HG03280 (cell line): ENCODE data around the gene AATK.

Experiments used
- ATAC-seq: cut with Tn5 transposase; IDR thresholded peaks from one replicate; pipeline ENCODE4 v1.9.1; 2021; ENCODE audit warnings: mild to moderate bottlenecking, moderate library complexity; ENCODE audit not compliant: unreplicated experiment

The AATK gene

DNA sequence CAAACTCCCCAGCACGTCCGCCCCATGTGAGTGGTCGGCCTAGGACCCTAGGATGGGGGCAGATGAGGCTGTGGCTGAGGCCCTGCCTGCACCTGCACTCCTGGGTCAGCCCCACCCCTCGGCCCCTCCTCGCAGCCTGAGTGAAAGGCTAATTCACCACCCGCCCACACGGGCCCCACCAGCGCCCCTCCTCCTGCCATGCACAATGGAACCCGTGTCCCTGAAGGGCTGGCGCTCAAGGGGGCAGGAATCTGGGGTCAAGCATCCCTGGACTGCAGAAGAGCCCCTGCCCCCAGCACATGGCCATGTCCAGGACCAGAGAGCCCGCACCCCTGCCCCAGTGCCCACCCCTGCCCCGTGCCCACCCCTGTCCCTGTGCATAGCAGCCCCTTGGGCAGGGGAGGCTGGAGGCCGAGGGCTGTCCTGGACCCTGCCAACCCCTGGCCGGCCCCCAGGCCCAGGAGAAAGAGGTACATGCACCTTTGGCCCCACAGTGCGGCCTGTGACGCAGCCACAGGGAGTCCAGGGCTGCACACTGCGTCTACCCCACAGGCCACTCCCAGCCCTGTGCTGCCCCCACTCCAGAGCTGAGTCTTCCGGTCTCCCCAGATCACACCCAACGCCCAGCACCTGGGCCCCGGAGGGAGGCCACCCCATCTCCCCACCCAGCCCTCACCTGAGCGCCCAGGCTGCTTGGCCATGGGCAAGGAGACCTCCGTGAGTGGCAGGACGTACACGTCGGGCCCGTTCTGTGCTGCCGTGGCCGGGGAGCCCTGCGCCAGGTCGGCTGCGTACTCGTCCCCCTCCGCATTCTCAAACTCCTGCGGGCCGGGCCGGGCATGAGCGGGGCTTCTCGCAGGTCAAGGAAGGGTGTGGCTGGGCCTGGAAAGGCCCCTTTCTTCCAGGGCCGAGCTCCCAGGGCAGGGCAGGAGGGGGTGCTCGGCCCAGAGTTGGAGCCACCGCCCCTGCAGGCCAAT, 35.3 kb downstream of the AATK start:
- ATAC-seq = no peak

DNA sequence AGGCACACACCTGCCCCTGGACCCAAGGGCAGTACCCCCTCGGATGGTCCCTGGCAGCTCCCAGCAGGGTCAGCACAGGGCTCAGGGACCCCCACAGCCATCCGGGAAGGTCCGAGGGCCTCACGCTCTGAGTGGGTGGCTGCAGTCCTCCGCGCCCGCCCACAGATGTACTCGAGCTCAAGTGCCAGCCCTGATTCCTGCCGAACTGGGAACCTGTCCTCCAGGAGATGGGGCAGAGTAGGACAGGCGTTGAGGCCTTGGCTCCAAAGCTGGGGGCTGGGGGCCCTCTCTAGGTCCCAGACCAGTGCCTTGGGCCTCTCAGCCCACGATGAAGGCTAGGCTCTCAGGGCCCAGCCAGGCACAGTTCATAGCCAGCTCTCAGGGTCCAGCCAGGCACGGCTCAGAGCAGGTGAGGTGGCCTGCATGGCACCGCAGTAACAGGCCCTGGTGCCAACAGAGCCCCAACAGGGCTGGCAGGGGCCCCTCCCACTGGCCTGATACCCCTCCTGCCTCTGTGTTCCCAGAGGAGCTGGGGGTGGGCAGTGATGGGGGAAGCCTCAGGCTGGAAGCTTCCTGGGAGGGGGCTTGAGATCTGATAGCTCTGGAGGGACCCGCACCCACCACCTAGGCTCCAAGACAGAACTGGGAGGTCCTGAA, 36.2 kb downstream of the AATK start:
- ATAC-seq = no peak

DNA sequence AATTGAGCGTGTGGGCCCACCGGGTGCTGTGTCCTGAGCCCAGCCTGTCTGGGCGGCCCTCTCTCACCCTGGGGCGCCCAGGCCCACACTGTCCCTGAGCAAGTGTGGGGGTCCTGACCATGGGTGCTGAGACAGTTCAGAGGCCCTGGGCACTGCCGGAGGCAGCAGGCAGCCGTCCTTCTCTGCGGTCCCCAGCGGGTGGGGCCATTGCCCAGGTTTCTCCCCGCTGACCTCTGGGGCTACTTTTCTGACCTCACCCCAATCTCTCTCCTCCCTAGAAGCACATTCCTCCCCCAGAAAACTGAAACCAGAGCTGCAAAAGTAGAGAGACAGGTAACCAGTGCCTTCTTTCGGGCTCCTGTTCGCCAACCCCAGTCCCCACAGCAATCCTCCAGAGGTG, 36.7 kb downstream of the AATK start:
- ATAC-seq = no peak

DNA sequence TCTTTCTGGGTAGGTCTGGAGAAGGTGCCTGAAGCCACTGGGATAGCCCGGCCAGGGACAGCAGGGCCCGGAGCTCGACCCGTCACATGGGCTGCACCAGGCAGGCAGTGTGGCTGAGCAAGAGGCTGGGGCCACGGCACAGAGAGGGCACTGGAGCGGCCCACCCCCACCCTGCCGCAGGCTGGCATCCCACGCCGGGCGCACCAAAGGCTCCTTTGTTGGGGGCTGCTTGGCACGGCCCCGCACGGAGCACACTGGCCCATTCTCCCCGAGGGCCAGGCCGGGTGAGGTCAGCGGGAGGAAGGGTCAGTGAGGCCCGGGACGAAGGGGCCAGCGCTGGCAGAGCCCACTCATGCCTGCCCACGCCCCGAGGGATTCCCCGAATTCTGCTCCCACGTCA, 37.2 kb downstream of the AATK start:
- ATAC-seq = no peak

DNA sequence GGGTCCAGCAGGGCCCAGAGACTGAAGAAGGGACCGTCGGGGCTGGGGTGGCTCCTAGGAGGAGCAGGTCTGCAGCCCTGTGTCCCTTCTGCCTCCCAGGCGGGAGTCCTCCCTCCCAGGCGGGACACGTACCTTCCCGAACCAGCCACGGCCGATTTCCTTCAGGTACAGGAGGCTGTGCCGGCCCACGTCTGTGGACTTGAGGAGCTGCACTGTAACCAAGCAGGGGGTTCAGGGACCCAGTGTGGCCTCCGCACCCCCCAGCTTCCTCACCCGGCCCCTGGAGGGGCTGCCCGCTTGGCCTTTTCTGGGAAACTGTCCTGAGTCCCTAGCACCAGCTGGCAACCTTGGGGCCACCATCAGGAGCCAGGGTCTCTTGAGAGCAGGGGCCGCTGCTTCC, 37.7 kb downstream of the AATK start:
- no peak for ATAC-seq

DNA sequence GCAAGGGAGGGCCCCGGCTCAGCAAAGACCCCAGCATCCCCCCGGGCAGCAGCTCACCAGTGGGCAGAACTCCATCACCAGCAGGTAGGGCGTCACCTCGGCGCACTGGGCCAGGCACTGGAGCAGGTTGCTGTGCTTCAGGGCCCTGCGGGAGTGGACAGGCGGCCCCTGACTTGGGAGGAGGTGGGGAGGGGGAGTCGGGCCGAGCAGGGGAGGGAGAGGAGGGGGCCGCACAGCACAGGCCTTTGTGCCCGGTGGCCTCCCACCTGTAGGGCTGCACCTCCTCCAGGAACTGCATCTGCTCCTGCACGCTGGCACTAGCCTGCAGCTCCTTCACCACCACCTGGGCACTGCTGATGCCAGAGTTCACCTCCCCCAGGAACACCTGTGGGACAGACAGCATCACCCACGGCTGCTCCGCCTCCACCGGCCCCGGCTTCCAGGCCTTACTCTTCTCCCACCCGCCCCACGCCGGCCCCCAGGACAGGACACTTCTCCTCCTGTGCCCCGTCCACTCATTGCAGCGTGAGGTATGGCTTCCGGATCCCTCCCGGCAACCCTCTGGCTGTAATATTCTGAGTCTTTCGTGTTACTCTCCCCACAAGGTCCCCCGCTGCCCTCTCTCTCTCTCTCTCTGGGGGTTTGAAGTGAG, 38.4 kb downstream of the AATK start:
- ATAC-seq = no peak

DNA sequence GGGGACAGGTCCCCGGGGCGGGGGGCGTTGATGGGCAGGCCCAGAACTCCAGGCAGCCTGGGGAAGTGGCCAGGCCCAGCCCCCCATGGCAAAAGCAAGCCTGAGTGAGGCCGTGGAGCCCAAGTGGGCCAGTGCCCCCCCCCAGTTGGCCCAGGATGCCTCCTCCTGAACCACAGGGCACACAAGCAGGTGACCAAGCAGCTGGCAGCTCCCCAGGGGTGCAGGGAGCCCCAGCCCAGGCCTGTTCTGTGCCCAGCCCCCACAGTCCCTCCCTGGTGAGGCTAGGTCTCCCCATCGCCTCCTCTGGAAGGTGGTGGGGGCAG, 38.9 kb downstream of the AATK start:
- ATAC-seq = no peak

DNA sequence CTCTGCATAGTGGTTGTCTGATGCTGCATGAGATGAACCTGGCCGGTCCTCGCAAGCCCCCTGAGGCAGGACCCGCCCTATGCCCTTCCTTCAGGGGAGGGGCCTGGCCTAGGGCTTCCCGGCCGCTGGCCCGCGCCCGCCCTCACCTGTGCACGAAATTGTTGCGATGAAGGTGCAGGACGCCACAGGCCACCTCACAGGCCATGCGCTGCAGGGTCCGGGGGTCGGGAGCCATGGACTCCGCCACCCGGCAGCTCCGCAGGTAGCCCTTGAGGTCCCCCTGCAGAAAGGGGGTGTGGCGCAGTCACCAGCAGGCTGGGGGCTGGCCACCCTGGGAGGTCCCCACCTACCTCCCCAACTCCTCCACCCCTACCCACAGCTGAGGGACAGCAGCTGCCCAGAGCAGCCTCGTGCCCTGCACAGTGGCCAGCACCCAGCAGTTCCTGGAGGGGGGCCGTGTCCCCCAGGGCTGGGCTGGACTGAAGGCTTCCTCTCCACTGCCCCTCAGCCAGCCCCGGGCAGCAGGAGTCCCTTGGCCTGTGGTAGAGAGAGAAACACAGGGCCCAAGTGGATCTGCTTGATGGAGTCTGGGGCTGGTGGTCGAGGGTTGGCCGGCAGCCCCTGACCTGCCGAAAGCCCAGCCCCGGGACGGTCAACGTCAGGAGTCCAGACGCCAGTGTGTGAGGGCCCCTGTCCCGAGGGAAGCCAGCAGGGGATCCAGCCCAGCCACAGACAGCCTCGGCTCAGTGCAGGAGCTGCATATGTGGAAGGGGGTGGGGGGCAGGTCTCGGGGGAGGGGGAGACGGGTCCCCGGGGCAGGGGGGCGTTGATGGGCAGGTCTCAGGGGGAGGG, 39.5 kb downstream of the AATK start:
- ATAC-seq = no peak

DNA sequence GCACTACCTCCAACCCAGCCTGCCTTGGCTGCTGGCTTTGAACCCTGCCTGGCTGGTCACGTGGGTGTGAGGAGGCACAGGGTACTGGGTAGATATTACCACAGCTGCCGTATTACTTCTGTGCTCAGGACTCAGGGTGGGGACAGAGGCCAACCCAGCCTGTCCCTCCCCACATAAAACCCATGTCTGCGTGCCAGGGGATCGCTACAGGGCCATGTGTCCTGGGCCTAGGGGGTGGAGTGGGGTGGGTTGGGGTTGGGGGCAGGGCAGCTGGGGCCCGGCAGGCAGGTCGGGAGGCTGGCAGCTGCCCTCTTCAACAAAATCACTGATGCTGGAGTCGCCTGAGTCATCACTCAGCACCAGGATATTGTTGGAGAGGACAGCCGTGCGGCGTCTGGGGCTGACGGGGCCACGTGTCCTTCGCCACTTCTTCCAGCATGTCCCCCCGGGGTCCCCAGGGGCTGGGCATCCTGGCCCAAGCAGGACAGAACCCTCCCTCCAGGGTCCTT, 40.4 kb downstream of the AATK start:
- no peak for ATAC-seq

DNA sequence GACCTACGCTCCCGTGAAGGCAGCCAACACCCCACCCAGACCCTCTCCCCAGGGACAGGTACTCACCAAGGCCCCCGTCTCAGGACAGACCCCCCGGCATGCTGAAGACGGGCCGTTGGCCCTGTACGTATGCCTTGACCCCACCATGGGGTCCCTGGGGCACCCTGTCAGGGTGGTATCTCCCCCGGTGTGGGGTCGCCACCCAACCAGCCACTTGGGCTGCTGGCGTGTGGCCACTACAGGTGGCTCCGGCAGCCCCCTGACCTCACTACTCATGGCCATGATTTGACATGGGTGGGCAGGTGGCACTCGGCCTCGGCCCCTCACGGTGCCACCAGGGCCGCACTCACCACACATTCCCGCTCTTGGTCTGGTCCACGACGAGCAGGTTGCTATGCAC, 41.6 kb downstream of the AATK start:
- ATAC-seq = no peak

DNA sequence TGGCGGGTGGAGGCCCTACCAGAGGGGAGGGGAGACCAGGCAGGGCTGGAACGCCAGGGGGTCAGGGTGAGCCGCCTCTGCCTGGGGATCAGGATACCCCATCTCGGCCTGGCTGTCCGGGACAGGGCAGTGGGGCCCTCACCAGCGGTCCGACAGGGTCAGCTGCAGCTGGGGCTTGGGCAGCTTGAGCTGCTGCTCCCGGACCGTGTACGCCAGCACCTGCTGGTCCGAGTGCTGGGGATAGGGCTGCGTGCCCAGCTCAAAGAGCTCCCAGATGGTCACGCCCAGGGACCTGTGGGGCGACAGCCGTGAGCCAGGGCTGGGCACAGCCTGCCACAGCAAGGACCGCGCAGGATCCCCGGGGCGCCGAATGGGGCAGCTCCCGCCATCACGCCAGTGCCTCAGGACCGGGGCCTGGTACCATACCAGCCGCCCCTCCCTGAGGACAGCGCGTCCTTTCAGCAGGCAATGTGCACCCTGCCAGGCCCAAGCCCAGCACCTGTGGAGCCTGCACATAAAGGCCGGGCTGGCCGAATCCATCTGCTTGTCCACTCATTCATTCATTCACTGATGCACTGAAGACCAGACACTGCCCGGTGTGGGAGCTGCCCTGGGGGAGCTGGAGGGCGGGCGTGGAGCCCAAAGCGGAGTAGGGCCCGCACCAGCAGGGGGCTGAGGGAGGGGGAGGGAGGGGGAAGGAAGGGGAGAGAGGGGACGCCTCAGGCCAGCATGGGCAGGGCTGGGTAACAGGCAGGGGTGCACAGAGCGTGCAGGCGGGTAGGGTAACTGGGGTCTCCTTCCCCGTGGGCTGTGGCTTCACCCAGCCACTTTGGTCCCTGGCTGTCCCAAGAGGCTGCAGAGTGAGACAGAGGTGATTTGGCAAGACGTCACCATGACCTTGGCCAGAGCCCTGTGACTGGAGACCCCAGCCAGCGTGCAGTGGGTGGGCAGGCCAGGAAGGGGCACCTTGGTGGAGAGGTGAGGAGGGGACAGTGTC, 42.7 kb downstream of the AATK start:
- no peak for ATAC-seq

DNA sequence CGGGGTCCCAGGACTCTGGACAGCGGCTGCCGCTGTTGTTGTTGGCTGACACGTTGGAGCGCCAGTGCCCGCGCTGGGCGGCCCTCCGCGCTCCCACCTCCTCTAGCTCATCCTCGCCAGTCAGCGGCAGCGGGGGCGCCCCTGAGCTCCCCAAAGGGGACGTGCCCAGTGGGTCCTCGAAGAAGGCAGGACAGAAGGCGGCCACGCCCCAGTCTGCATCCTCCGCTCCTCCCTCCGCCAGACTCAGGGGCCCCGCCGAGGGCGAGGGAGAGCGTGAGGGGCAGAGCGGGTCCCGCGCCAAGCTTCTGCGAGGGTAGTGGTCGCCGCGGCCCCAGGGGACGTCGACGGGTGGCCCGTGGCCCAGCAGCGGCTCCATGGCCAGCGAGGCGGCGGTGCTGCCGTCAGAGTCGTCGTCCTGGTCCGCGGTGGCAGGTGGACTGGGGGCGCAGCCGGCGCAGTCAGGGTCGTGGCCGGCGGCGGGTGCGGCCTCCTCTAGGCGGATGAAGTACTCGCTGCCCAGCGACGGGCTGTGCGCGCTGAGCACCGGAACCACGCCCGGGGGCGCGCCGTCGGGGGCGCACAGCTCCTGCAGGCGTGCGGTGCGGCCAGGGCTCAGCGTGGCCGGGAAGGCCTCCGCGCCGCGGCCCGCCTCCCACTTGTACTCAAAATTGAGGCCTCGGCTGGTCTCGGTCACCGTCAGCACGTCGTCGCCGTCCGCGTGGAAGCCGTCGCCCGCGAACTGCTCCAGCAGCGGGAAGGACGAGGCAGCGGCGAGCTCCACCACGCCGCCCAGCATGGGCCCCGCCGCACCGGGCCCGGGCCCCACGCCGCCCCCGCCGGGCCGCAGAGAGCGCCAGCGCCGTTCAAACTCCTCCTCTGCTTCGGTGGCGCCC, 43.9 kb downstream of the AATK start:
- ATAC-seq = no peak

DNA sequence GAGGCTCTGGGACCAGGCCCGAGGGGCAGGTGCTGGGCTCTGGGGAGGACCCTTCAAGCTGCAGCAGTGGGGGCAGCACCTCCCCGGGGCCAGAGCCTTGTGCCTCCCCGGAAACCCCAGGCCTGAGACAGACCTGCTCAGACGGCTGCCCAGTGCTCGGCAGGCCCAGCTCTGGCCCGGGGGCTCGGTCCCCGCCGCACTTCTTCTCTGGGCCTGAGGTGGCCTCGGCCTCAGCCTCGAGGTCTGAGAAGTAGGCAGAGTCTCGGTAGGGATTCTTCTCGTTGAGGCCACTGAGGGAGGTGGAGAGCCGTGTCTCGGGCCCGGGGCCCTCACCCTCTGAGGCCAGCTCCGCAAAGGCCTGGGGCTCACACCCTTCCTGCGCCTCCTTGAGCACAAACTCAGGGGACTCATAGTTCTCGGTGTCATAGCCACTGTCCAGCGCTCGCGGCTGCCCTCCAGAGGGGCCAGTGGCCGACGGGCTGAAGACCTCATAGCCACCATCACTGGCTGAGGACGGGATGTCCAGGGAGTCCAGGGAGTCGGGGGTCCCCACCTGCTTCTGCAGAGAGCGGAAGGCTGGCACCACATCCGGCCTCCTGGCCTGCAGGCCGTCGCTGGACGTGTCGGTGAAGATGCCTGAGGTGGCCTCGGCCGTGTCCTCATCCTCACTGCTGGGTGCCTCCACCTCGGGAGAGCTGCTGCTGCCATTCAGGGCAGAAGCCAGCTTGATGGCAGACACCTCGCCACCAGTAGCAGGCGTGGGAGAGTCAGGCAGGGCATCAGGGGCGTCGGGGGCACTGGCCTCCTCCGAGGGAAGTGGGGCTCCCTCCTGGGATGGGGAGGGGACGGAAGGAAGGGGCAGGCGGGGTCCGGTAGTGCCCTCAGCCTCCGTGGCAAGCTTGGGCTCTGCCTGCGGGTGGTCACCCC, 45.1 kb downstream of the AATK start:
- ATAC-seq = no peak

DNA sequence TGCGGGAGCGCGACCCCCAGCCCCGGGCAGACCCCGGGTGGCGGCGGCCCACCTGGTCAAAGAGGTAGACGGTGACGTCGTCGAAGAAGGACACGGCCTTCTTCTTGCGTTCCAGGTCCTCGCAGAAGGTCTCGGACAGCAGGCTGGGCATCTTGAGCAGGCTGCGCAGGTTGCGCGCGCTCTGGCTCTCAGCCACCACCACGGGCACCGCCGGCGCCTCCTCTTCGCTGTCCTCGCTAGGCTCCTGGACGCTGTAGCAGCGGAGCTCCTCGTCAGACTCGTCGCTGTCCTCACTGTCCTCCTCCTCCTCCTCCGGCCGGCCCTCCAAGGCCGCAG, 45.9 kb downstream of the AATK start:
- no peak for ATAC-seq

DNA sequence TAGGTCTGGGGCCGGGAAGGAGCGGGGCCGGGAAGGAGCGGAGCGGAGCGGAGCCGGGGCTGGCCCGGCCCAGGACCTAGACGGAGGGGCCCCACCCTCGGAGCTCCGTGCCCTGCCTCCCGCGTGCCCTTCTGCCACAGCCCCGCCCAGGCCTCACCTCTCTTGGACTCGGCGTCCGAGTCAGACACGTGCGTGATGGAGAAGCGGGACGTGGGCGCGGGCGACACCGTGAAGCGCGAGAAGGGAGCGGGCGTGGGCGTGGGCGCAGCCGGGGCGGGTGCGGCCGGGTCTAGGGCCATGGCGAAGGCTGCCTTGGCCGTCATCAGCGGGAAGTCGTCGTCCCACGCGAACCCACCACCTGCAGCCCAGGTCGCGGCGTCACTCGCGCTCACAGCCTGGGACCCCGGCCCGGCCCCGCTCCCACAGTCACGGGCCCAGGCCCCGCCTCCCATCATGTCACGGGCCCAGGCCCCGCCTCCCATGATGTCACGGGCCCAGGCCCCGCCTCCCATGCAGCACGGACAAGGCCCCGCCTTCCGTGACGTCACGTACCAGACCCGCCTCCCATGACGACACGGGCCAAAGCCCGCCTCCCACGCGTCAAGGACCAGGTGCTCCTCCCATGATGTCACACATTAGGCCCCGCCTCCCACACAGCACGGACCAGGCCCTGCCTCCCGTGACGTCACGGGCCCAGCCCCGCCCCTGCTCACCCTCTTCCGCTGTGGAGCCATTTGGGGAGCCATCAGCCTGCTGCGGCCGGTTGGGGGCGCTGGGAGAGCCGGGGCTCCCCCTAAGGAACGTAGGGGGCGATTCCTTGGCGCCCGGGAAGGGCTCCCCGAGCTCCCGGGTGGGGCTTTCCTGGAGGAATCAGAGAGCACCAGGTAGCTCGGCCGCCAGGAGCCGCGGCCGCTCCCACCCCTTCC, 46.5 kb downstream of the AATK start:
- peak; percentile 47 for ATAC-seq
